Neural cell (in vitro differentiated cells): ENCODE measurements around the gene TPH2.

Experiments
- CTCF ChIP-seq: fragments of 450-650 bp; IDR thresholded peaks from 2 replicates; pipeline ENCODE4 v1.5.1; 2014; ENCODE audit warnings: antibody characterized with exemption, mild to moderate bottlenecking, moderate library complexity; ENCODE audit not compliant: poor library complexity, severe bottlenecking
- EP300 ChIP-seq: fragments of 450-650 bp; conservative IDR thresholded peaks from 2 replicates; pipeline ENCODE4 v1.6.1; 2014; ENCODE audit warnings: antibody characterized with exemption, mild to moderate bottlenecking, moderate library complexity; ENCODE audit not compliant: poor library complexity, severe bottlenecking
- EZH2 ChIP-seq: fragments of 200-600, 300-800 bp; shearing (Covaris generic), sonication (generic); IDR thresholded peaks from 2 replicates; pipeline ENCODE4 v1.6.1; 2014; ENCODE audit warnings: antibody characterized with exemption, low read length, borderline replicate concordance, mild to moderate bottlenecking; ENCODE audit not compliant: insufficient read depth, poor library complexity, severe bottlenecking
- POLR2AphosphoS5 ChIP-seq: IDR thresholded peaks from 2 replicates; pipeline ENCODE4 v1.6.1; 2012
- TF ChIP-seq, protein P1 (sequence below): IDR thresholded peaks from 2 replicates; pipeline ENCODE4 v1.6.1; 2012; ENCODE audit warnings: borderline replicate concordance

DNA sequence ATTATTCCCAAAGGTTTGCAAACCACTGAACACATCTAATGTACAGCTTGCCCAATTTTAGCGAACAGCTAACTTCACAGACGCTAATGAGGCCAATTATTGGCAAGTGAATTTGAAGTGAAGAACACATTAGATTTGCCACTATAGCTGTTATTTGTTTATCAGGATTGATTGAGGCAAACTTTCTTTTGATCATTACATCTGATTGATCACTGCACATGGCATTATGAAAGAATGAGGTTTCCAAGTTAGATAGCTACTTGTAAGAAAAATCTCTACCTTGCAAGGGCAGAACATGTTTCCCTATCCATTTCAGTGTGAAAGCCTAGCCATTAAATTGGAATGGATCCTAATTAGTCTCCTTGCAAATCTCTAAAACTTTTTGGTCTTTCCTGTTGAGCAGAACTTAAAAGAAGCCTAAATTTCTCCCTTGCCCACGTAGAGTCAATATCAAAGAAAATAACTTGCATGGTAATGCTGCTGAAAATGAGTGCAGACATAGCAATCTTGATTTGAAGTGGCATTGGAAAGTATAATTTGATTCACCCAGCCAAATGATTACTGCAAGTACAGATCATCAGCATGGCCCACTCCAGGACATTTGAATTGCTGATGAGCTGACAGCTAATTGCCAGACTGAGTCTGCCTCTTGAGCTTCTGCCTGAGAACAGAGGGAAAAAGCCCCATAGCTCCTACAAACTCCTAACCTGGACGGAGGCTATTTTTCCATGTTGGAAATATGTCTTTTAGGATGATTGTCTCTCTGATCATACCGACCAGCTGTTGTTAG lies 98.6 kb downstream of the TPH2 start:
- TF ChIP-seq EZH2 (no peak), CTCF (no peak), POLR2AphosphoS5 (no peak), EP300 (no peak)
- TF ChIP-seq, protein P1, sequence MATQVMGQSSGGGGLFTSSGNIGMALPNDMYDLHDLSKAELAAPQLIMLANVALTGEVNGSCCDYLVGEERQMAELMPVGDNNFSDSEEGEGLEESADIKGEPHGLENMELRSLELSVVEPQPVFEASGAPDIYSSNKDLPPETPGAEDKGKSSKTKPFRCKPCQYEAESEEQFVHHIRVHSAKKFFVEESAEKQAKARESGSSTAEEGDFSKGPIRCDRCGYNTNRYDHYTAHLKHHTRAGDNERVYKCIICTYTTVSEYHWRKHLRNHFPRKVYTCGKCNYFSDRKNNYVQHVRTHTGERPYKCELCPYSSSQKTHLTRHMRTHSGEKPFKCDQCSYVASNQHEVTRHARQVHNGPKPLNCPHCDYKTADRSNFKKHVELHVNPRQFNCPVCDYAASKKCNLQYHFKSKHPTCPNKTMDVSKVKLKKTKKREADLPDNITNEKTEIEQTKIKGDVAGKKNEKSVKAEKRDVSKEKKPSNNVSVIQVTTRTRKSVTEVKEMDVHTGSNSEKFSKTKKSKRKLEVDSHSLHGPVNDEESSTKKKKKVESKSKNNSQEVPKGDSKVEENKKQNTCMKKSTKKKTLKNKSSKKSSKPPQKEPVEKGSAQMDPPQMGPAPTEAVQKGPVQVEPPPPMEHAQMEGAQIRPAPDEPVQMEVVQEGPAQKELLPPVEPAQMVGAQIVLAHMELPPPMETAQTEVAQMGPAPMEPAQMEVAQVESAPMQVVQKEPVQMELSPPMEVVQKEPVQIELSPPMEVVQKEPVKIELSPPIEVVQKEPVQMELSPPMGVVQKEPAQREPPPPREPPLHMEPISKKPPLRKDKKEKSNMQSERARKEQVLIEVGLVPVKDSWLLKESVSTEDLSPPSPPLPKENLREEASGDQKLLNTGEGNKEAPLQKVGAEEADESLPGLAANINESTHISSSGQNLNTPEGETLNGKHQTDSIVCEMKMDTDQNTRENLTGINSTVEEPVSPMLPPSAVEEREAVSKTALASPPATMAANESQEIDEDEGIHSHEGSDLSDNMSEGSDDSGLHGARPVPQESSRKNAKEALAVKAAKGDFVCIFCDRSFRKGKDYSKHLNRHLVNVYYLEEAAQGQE, result no peak
